Suppressor macrophage treated with lipopolysaccharide for 1 hour (primary cell): Measurements from ENCODE around the gene TCEA3.
A peak's percentile ranks its signal among the peaks of the same experiment; 100 is the strongest.

Experiments
- DNase-seq, 3 donors: peaks; one replicate each; pipeline ENCODE4 v3.0.0-alpha.2; 2020 to 2022

The TCEA3 gene

DNA sequence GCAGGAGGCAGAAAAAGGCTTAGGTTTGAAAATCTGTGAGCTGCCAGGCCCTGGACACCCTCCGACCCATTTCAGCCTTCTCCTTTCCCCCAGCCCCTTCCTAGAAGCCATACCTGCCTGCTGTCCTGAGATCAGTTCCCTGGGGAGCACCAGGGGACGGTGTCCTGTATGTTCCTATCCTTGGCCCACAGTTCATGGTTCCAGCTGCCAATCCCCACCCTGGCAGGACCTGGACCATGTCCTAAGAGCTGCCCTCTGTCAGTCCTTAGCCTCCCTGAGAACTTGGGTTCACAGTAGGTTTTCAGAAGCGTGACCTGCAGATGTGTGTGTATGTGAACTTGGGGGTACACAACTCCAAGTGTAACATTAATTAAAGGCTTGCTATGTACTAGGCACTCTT, 3.8 kb downstream of the TCEA3 start:
- no peak for DNase-seq

DNA sequence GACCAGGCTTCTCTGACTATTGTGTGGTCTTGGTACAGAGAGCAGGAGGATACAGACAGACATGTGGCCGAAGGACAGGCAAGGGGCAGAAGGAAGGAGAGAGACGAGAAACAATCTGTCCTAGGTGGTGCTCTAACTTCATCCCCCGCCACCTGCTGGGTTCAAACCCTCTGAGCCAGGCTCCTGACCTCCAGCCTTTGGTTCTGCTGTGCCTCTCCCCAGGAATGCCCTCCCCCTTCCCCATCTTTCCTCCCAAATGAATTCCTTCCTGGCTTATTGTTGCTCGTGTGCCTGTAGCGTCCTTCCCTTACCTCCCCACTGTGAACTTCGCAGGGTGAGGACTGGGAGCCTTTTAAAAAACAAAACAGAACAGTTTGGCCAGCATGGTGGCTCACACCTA, 5.4 kb downstream of the TCEA3 start:
- DNase-seq: no peak

- DNase-seq: no peak
Measured at GRCh38 chr1:23417570-23417969, 7.0 kb downstream of the TCEA3 start.

DNA sequence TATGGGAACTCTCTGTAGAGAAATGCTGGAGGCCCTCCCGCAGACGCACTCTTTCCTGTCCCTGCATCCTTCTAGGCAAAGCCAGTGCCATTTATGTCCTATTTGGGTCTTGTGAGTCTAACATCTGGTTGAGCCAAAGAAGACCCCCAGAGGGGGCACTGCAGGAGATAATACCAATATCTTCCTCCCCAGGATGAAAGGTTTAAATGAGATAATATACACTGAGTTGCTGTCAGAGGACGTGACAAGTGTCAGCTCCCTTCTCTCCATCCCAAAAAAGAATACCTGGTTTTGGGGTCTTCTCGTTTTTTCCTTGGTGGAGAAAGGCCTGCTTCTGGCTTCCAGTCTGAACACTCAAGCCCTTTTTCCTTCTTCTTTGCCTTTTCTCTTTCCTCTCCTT, 7.6 kb downstream of the TCEA3 start:
- no peak for DNase-seq

- no peak for DNase-seq
Measured at GRCh38 chr1:23408797-23409290, 15.7 kb downstream of the TCEA3 start.

GRCh38 chr1:23407016-23407630, 17.4 kb downstream of the TCEA3 start:
- DNase-seq: peak in 1 of 3 donors; percentile 47

DNA sequence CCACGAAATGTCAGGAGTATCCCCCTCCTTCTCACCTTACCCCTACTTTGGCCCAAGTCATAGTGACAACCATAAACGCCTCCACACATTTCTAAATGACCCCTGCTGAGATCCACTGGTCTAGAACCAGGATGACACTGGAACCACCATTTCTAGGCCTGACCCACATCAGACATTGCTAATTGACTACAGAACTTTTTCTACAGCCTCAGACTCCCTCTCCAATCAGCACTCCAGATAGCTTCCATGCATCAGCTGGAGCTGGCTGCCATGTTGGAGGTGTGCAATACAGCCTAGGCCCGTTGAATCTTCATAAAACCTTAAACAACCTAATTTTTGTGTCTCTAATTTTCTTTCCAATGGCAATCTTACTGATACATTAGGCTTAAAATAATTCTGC, 18.6 kb downstream of the TCEA3 start:
- no peak for DNase-seq

DNA sequence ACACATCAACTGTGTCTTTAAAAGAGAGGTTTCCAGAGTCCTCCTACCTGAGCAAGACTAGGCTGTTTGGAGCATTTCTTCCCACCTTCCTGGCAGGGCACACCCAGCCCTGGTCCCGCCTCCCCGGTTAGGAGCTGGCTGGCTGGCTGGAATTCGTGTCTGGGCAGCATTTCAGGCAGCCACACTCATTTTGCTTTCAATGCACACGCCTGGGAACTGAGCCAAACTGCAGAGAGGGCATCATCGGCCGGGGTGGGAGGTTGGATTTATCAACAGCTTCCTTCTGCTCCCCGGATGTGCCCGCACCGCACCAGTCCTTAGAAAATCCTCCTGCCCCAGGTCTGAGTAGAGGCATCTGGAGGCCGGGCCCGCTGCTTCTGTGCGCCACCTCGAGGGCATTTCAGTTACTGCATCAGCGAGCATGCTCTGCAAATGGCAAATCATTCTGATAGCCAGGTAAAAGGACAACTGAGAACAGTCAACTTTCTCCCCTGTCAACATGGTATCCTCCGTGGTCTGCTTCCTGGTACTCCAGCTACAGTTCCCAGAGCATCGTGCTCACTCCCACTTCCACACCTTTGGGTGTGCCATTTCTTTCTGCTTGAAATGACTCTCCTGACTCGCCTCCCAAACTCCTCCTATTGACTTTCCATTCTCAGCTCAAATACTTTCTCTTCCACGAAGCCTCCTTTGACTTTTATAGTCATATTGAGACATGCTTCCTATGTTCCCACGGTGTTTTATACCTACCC, 20.6 kb downstream of the TCEA3 start:
- peak; percentile 82 to 83 (median 83) for DNase-seq

- DNase-seq: no peak
Measured at GRCh38 chr1:23403355-23403734, 21.2 kb downstream of the TCEA3 start.

- peak in 2 of 3 donors; percentile 44 to 46 for DNase-seq
Measured at GRCh38 chr1:23403038-23403336, 21.6 kb downstream of the TCEA3 start.

DNA sequence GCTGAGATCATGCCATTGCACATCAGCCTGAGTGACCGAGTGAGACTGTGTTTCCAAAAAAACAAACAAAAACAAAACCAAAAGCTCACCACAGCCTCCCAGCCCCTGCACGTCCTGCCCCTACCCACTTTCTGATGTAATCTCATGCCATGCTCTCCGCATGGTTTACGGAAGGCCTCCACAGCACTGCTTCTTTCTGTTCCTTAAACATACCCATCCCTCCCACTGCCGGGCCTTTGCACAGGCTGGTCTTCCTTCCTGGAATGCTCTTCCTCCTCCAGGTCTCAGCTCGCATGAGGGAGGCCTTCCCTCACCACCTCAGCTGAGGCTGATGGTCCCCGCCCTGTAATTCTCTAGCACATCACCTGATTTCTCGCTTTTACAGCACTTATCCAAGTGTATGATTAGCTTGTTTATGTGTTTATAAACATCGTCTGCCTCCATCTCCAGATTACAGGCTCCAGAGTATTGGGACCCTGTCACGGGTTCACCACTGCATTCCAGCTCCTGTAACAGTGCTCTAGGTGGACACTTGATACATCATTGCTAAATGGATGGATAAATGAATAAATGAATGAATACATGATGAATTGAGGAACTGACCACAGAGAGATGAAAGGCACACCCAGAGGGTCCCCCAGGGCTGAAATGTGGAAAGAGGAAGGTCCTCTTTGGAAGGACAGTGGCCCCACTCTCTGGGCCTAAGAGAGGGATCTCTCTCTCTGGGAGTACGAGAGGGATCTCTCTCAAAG, 22.1 kb downstream of the TCEA3 start:
- DNase-seq: peak; percentile 81 to 94 (median 88)

- DNase-seq: no peak
Measured at GRCh38 chr1:23401313-23401712, 23.2 kb downstream of the TCEA3 start.

DNA sequence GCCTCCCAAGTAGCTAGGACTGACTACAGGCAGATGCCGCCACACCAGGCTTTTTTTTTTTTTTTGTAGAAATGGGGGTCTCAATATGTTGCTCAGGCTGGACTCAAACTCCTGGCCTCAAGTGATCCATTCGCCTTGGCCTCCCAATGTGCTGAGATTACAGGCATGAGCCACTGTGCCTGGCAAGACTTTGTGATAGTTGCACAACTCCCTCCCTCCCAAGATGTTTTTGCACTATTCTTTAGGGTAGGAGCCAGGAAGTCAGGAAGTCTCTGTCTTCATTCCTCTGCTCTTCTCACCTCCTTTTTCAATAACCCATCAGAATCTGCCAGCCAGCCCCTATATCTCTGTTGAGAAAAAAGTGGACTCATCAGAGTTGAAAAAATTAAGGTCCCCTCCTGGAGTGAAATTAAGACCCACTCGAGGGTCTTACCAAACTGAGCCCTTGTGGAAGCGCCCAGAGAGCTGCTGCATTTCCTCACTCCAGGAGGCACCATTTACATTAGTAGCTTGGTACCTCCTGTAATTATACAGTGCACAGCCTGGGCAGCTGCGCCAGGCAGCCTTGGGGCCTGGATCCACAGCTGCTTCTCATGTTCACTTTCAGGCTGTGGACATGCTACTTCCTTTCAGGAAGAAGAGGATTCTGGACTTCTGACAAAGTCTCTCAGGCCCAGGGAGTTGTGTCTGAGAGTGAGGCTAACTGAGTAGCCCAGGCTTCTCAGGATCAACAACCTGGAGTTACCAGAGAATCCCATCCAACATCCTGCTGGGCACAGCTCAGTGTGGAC, 24.0 kb downstream of the TCEA3 start:
- DNase-seq: no peak

DNA sequence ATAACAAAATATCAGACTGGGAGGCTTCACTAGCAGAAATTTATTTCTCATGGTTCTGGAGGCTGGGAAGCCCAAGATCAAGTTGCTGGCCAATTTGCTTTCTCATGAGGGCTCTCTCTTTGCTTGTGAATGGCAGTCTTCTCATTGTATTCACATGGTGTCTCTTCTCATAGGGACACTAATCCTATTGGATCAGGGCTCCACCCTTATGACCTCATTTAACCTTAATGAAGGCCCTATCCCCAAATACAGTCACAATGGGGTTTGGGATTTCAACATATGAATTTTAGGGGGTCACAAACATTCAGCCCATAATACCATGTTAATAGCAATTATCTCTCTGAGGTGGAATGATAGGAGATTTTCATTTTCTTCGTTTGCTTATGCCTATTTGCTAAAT, 25.3 kb downstream of the TCEA3 start:
- DNase-seq: no peak

GRCh38 chr1:23397908-23398307, 26.6 kb downstream of the TCEA3 start:
- DNase-seq: no peak

- no peak for DNase-seq
Measured at GRCh38 chr1:23396380-23396779, 28.2 kb downstream of the TCEA3 start.

- DNase-seq: peak in 1 of 3 donors; percentile 43
Measured at GRCh38 chr1:23395849-23396248, 28.7 kb downstream of the TCEA3 start.

GRCh38 chr1:23395154-23395724, 29.3 kb downstream of the TCEA3 start:
- DNase-seq: no peak

DNA sequence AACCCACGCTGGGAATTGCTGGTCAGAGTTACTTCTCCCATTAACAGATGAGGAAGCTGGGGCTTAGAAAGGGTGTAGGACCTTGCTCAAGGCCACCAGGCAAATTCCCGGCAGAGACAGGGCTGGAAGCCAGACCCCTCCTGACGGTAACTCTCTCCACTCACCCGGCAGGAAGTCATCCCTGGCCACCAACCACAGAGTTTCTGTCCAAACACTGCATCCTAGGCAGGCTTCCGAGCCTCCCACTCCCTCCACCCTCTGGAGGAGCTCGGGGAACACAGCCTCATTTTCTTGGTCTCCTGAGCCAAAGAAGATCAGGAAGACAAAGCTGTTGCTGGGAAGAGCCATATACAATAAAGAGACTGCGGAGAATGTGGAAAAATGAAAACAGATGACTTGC, 29.9 kb downstream of the TCEA3 start:
- DNase-seq: no peak

DNA sequence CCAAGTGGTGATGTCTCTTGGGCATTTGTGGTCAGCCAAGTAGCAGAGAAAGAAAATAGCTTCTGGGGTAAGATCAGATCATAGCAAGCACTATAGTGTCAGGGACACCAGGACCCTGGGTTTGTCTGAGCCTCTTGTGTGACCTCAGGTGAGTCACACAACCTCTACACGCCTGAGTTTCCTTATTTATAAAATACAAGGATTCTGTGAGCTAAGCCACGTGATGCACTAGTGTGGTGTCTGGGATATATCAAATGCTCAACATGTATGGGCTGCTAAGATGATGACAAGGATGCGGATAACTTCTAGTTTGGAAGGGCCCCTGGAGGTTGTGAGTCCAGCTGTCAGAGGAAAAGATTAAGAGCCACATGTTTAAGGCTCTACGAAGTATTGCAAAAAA, 30.4 kb downstream of the TCEA3 start:
- DNase-seq: peak in 1 of 3 donors; percentile 45

DNA sequence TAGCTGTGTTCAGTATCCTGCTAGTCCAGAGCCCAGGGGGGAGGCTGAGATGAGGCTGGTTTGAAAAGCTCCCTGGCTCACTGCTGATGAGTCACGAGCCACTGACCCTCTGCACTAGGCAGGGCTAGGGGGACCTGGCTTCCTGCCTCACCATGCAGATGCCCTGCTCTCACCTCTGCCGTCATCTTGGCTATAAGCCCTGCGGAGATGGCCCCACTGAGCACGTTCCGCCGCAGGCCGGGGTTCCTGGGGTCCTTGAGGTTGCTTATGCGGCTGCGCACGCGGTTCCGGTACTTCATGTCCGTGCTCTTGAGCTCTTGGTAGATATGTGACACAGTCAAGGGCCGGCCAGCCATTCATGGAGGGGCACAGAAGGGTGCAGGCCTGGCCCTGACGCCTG, 30.8 kb downstream of the TCEA3 start:
- DNase-seq: no peak

DNA sequence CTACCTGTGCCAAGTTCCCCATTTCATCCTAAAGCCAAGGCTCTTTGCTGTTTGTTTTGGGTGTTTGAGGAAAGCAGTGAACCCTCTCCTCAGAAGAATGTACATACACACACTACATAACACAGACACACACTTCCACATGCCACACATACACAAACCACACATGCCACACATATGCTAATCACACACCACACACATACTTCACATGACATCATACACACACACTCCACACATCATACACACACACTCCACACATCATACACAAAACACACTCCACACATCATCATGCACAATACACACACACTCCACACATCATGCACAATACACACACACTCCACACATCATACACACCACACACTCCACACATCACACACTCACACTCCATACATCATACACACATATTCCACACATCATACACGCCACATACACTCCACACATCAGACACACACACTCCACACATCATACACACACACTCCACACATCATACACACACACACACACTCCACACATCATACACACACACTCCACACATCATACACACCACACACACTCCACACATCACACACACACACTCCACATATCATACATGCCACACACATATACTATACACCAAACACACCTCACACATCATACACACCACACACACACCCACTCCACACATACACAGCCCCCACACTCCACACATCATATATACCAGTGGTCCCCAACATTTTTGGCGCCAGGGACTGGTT, 32.3 kb downstream of the TCEA3 start:
- no peak for DNase-seq
